Measurements from ENCODE around the gene GPC5.
"Not testable (repeated sequence)": the region's sequence is repeated elsewhere in the genome, so short reads cannot be mapped to it uniquely, and the experiment has no call there.

Gene GPC5

GRCh38 chr13:92681239-92681638, 1282.8 kb downstream of the GPC5 start:
- Histone ChIP-seq H3K4me3 (no peak overlapping the region), H3K27ac (no peak overlapping the region)

GRCh38 chr13:92682832-92683517, 1284.6 kb downstream of the GPC5 start:
- H3K4me3 ChIP-seq = no peak overlapping the region
- no peak overlapping the region for H3K27ac ChIP-seq

- no peak overlapping the region for H3K27ac ChIP-seq
- no peak overlapping the region for H3K4me3 ChIP-seq
Observed at GRCh38 chr13:92694047-92694446, 1295.6 kb downstream of the GPC5 start.

- H3K27ac ChIP-seq, H3K4me3 ChIP-seq: not testable (repeated sequence)
Observed at GRCh38 chr13:92695827-92696226, 1297.4 kb downstream of the GPC5 start.

- Histone ChIP-seq H3K4me3 (no peak overlapping the region), H3K27ac (no peak overlapping the region)
Observed at GRCh38 chr13:92716749-92717148, 1318.3 kb downstream of the GPC5 start.

- no peak overlapping the region for H3K27ac ChIP-seq
- no peak overlapping the region for H3K4me3 ChIP-seq
Observed at GRCh38 chr13:92717857-92718256, 1319.4 kb downstream of the GPC5 start.

- Histone ChIP-seq H3K27ac (no peak overlapping the region), H3K4me3 (no peak overlapping the region)
Observed at GRCh38 chr13:92719868-92720267, 1321.4 kb downstream of the GPC5 start.

- Histone ChIP-seq H3K27ac (no peak overlapping the region), H3K4me3 (no peak overlapping the region)
Observed at GRCh38 chr13:92721620-92722019, 1323.2 kb downstream of the GPC5 start.

GRCh38 chr13:92727118-92727517, 1328.7 kb downstream of the GPC5 start:
- Histone ChIP-seq H3K27ac (no peak overlapping the region), H3K4me3 (no peak overlapping the region)

GRCh38 chr13:92734068-92734467, 1335.6 kb downstream of the GPC5 start:
- Histone ChIP-seq H3K27ac (no peak overlapping the region), H3K4me3 (no peak overlapping the region)

- Histone ChIP-seq H3K27ac (no peak overlapping the region), H3K4me3 (no peak overlapping the region)
Observed at GRCh38 chr13:92734545-92734944, 1336.1 kb downstream of the GPC5 start.

- no peak overlapping the region for H3K27ac ChIP-seq
- H3K4me3 ChIP-seq = no peak overlapping the region
Observed at GRCh38 chr13:92735909-92736308, 1337.5 kb downstream of the GPC5 start.

- H3K27ac ChIP-seq = no peak overlapping the region
- no peak overlapping the region for H3K4me3 ChIP-seq
Observed at GRCh38 chr13:92739306-92739818, 1340.9 kb downstream of the GPC5 start.

GRCh38 chr13:92743992-92744391, 1345.6 kb downstream of the GPC5 start:
- H3K4me3 ChIP-seq = no peak overlapping the region

GRCh38 chr13:92745258-92745657, 1346.8 kb downstream of the GPC5 start:
- Histone ChIP-seq H3K4me3 (no peak overlapping the region), H3K27ac (no peak overlapping the region)

More at GRCh38 chr13:92743992-92744391, 1345.6 kb downstream of the GPC5 start:
- H3K27ac ChIP-seq = no peak overlapping the region

GRCh38 chr13:92752705-92753104, 1354.3 kb downstream of the GPC5 start:
- H3K4me3 ChIP-seq, H3K27ac ChIP-seq: not testable (repeated sequence)

GRCh38 chr13:92761710-92762109, 1363.3 kb downstream of the GPC5 start:
- Histone ChIP-seq H3K4me3 (no peak overlapping the region), H3K27ac (no peak overlapping the region)

GRCh38 chr13:92767468-92767867, 1369.0 kb downstream of the GPC5 start:
- H3K27ac ChIP-seq = no peak overlapping the region

GRCh38 chr13:92768602-92769001, 1370.2 kb downstream of the GPC5 start:
- Histone ChIP-seq H3K4me3 (no peak overlapping the region), H3K27ac (no peak overlapping the region)

More at GRCh38 chr13:92767468-92767867, 1369.0 kb downstream of the GPC5 start:
- no peak overlapping the region for H3K4me3 ChIP-seq

- no peak overlapping the region for H3K4me3 ChIP-seq
- no peak overlapping the region for H3K27ac ChIP-seq
Observed at GRCh38 chr13:92769046-92769445, 1370.6 kb downstream of the GPC5 start.

- no peak overlapping the region for H3K27ac ChIP-seq
Observed at GRCh38 chr13:92775658-92776057, 1377.2 kb downstream of the GPC5 start.

More at GRCh38 chr13:92775658-92776057, 1377.2 kb downstream of the GPC5 start:
- H3K4me3 ChIP-seq = no peak overlapping the region
